Heart left ventricle (tissue), 16 donors: Measurements from ENCODE around the gene DNAH12. TPM values are rescaled to one million over a fixed set of nuclear protein-coding genes. Genes with fewer than 3 reads are reported as not detected.
"Not testable (repeated sequence)": the region's sequence is repeated elsewhere in the genome, so short reads cannot be mapped to it uniquely, and the experiment has no call there.

Experiments used
- ATAC-seq, 4 donors: fragments of 200-7000 bp; cut with Tn5 transposase; one replicate each; pipeline ENCODE4 v1.9.1; 2020 to 2022; ENCODE audit warnings: moderate library complexity in 4 of 4, mild to moderate bottlenecking in 3 of 4, moderate number of reproducible peaks in 1 of 4
- DNase-seq, 5 donors: peaks; one replicate each; pipeline ENCODE4 v3.0.0-alpha.2; 2020
- H3K27ac ChIP-seq, 12 donors: fragments of 200-600 bp; sonication (generic) in 4 of 12; one replicate each; pipeline versions ENCODE4 v1.5.0 to v1.8.0; 2016 to 2022; ENCODE audit warnings: mild to moderate bottlenecking in 2 of 12
- H3K27me3 ChIP-seq, 9 donors: fragments of 200-600 bp; sonication (generic) in 2 of 9; one replicate each; pipeline versions ENCODE4 v1.5.1 to v1.8.0; 2016 to 2022; ENCODE audit warnings: mild to moderate bottlenecking in 3 of 9
- H3K36me3 ChIP-seq, 9 donors: fragments of 200-600 bp; sonication (generic) in 2 of 9; one replicate each; pipeline versions ENCODE4 v1.5.0 to v1.8.0; 2018 to 2022; ENCODE audit warnings: mild to moderate bottlenecking in 2 of 9
- H3K4me1 ChIP-seq, 12 donors: fragments of 200-600 bp; sonication (generic) in 4 of 12; one replicate each; pipeline versions ENCODE4 v1.5.0 to v1.8.0; 2016 to 2022; ENCODE audit warnings: mild to moderate bottlenecking in 3 of 12
- H3K4me3 ChIP-seq, 12 donors: fragments of 200-600 bp; sonication (generic) in 4 of 12; one replicate each; pipeline versions ENCODE4 v1.5.0 to v1.8.0; 2017 to 2022; ENCODE audit warnings: mild to moderate bottlenecking in 9 of 12, moderate library complexity in 4 of 12
- H3K9me3 ChIP-seq, 12 donors: fragments of 200-600 bp; sonication (generic) in 4 of 12; one replicate each; pipeline versions ENCODE4 v1.5.0 to v1.8.0; 2016 to 2022; ENCODE audit warnings: mild to moderate bottlenecking in 1 of 12
- POLR2A ChIP-seq, 2 donors: fragments of 450-650 bp; IDR thresholded peaks; one replicate each; pipeline ENCODE4 v1.6.1; 2017; ENCODE audit warnings: antibody characterized with exemption in 2 of 2, mild to moderate bottlenecking in 2 of 2, moderate library complexity in 2 of 2
- WGBS, 4 donors: extraction: QIAGEN DNeasy Blood & Tissue Kit in 2 of 4; methylation state at CpG; one replicate each; pipeline versions ENCODE4 v1.1.5 to v1.1.7; 2013 to 2018; 5-methylcytosine and 5-hydroxymethylcytosine counted together
- intact Hi-C, 10 donors: fragments of 100-400 bp; cut with DNase I; formaldehyde crosslinking; loops; one replicate each; pipeline versions ENCODE4 v1.11.1 to v1.14.2; 2022
- polyA plus RNA-seq, 2 donors: library from polyadenylated mRNA; stranded (reverse); fragments of 200-250 nt; gene quantifications; one replicate each; pipeline ENCODE4 v1.2.3, GENCODE V29; 2013
- total RNA-seq, 9 donors: library from RNA; depleted of rRNA in 2 of 9; stranded (reverse); fragments of >200 nt in 2 of 9; fragmentation: NEBNext Ultra II Directional in 3 of 9; extraction: Animal tissue kit (Norgen Biotek cat#: 25700) in 3 of 9; gene quantifications; one replicate each; pipeline versions ENCODE4 v1.1.0 to v1.2.4, GENCODE V29; 2016 to 2023
- TF ChIP-seq, protein P1 (sequence below), 12 donors: fragments of 200-600 bp; sonication (generic) in 4 of 12; IDR thresholded peaks; one replicate each; pipeline versions ENCODE4 v1.5.0 to v1.8.0; 2018 to 2022; ENCODE audit warnings: antibody characterized with exemption in 12 of 12, mild to moderate bottlenecking in 5 of 12
- donor health status: ischemic (EF 13 %, LVEDD 7.1; RV severe dilation, severe dysfunction).
- donor health status: healthy with polysubstance abuse.
- donor health status: DM: no; HTN: yes; CAD: no.
- donor health status: DM: no; HTN: no; CAD: no.
- donor health status: ischemic (EF 25% LVEDD 6.9; RV normal size, moderate dysfunction).
- donor health status: ischemic (EF 25% LVEDD 5.7; RV mildly dilated, moderate dysfunction).
- donor health status: healthy.
- donor health status: DM: yes; HTN: yes; CAD: no.
- donor health status: ischemic (EF 35%, LVEDD 5.7; RV mildly dilated, moderate dysfunction).
- donor health status: nonischemic (EF 11% LVEDD 7.7; RV severe dilation, severe dysfunction).
- donor health status: DM: yes; HTN: yes; CAD: no.
- donor health status: PGD.
- donor health status: ischemic (EF 29% LVEDD 5.4; RV normal size, mild dysfunction).
- donor health status: nonischemic (EF 23%, LVEDD 6.1; RV moderate dilation, normal function).

The DNAH12 gene
- total and polyA plus RNA-seq, 11 donors = 0.04 to 0.42 (median 0.26) TPM; not detected in 7

DNA sequence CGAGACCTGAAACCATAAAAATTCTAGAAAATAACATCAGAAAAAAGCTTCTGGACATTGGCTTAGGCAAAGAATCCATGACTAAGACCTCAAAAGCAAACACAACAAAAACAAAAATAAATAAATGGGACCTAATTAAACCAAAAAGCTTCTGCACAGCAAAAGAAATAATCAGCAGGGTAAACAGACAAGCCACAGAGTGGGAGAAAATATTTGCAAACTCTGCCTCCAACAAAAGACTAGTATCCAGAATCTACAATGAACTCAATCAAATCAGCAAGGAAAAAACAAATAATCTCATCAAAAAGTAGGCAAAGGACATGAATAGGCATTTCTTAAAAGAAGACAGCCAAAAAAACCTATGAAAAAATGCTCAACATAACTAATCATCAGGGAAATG, 59.6 kb downstream of the DNAH12 start:
- intact Hi-C loops = no loop called here
- TF ChIP-seq, protein P1, sequence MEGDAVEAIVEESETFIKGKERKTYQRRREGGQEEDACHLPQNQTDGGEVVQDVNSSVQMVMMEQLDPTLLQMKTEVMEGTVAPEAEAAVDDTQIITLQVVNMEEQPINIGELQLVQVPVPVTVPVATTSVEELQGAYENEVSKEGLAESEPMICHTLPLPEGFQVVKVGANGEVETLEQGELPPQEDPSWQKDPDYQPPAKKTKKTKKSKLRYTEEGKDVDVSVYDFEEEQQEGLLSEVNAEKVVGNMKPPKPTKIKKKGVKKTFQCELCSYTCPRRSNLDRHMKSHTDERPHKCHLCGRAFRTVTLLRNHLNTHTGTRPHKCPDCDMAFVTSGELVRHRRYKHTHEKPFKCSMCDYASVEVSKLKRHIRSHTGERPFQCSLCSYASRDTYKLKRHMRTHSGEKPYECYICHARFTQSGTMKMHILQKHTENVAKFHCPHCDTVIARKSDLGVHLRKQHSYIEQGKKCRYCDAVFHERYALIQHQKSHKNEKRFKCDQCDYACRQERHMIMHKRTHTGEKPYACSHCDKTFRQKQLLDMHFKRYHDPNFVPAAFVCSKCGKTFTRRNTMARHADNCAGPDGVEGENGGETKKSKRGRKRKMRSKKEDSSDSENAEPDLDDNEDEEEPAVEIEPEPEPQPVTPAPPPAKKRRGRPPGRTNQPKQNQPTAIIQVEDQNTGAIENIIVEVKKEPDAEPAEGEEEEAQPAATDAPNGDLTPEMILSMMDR (IDR thresholded peaks at IDR 0.05) = no peak
- TF ChIP-seq POLR2A (IDR thresholded peaks at IDR 0.05) = no peak

DNA sequence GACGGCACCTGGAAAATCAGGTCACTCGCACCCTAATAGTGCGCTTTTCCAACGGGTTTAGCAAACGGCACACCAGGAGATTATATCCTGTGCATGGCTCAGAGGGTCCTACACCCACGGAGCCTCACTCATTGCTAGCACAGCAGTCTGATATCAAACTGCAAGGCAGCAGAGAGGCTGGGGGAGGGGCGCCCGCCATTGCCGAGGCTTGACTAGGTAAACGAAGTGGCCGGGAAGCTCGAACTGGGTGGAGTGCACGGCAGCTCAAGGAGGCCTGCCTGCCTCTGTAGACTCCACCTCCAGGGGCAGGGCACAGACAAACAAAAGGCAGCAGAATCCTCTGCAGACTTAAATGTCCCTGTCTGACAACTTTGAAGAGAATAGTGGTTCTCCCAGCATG, 67.0 kb downstream of the DNAH12 start:
- DNase-seq, H3K27me3 ChIP-seq, H3K36me3 ChIP-seq, ATAC-seq, H3K4me3 ChIP-seq, H3K4me1 ChIP-seq, H3K27ac ChIP-seq, intact Hi-C loops: not testable (repeated sequence)
- 91 to 98% (median 95%) methylated on average over 8 to 13 of the region's 13 CpGs for WGBS, 4 donors
- H3K9me3 ChIP-seq = peaks cover 0 to 11% (median 0%) of the 10 kb centered on the region in 12 donors

More for the DNA sequence above, 59.6 kb downstream of the DNAH12 start:
- WGBS, 4 donors = 81 to 91% (median 88%) methylated on average over 1 of the region's 1 CpG
- no peak for ATAC-seq
- no peak for DNase-seq
- H3K27ac ChIP-seq = no peak overlapping the region
- no peaks in the 10 kb centered on the region for H3K4me1 ChIP-seq
- peaks cover 0 to under 1% (median 0%) of the 10 kb centered on the region in 12 donors for H3K9me3 ChIP-seq
- no peaks in the 10 kb centered on the region for H3K36me3 ChIP-seq
- no peak overlapping the region for H3K4me3 ChIP-seq
- no peaks in the 10 kb centered on the region for H3K27me3 ChIP-seq

- Histone ChIP-seq H3K36me3 (no peaks in the 10 kb centered on the region), H3K4me3 (no peak overlapping the region), H3K27ac (no peak overlapping the region), H3K27me3 (no peaks in the 10 kb centered on the region), H3K4me1 (no peaks in the 10 kb centered on the region), H3K9me3 (no peaks in the 10 kb centered on the region)
- ATAC-seq (no peak), DNase-seq (no peak)
- 76 to 86% (median 79%) methylated on average over 4 of the region's 4 CpGs for WGBS, 4 donors
- TF ChIP-seq, protein P1 (IDR thresholded peaks at IDR 0.05) = no peak
- TF ChIP-seq POLR2A (IDR thresholded peaks at IDR 0.05) = no peak
- intact Hi-C loops = no loop called here
Measured at GRCh38 chr3:57464801-57465200, 79.3 kb downstream of the DNAH12 start.

DNA sequence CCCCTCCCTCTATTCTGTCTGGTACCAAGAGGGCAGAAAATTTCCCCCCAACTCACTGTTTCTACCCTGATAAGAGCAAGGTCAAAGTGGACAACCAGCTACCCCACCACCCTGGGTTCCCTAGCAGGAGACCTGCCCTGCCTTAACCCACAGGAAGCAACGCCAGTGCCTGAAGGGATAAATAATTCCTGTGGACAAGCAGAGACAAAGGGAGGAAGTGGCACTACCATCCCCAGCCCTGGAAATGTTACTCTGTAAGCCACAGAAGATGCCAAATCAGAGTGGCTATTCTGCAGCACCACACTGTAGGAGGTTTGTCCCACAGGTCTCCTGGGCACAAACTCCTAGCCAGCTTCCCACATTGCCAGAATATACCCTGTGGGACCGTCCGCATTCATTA, 80.1 kb downstream of the DNAH12 start:
- Histone ChIP-seq H3K36me3 (no peaks in the 10 kb centered on the region), H3K9me3 (no peaks in the 10 kb centered on the region), H3K27me3 (no peaks in the 10 kb centered on the region), H3K4me3 (no peak overlapping the region), H3K4me1 (no peaks in the 10 kb centered on the region), H3K27ac (no peak overlapping the region)
- DNase-seq (no peak), ATAC-seq (no peak)
- TF ChIP-seq, protein P1 (IDR thresholded peaks at IDR 0.05) = no peak
- no peak for TF ChIP-seq POLR2A (IDR thresholded peaks at IDR 0.05)
- WGBS, 4 donors = 74 to 82% (median 79%) methylated on average over 3 of the region's 3 CpGs
- intact Hi-C loops = no loop called here

DNA sequence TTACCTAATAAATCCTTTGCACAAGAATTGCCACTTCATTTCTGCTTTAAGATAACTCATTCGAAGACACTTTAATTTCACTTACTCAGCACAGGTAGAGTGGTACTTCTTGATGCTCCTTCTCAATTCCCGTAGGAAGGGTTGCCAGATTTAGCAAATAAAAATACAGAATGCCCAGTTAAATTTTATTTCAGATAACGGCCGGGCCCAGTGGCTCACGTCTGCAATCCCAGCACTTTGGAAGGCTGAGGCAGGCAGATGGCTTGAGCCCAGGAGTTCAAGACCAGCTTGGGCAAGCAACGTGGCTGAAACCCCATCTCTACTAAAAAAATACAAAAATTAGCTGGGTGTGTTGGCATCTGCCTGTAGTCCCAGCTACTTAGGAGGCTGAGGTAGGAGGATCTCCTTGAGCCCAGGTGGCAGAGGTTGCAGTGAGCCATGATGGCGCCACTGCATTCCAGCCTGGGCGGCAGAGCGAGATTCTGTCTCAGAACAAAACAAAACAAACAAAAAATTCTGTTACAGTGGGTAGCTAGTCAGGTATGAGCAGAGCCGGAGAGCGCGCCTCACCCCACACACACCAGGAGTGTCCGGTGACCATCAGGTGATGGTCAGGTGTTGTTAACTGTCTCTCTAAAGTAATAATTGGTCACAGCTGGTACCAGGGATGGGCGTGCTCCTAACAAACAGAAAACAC, 92.8 kb downstream of the DNAH12 start:
- Histone ChIP-seq H3K9me3 (no peaks in the 10 kb centered on the region), H3K27ac (no peak overlapping the region), H3K36me3 (no peaks in the 10 kb centered on the region), H3K27me3 (no peaks in the 10 kb centered on the region), H3K4me3 (no peak overlapping the region), H3K4me1 (peaks cover 0 to 8% (median 0%) of the 10 kb centered on the region in 12 donors)
- ATAC-seq (no peak), DNase-seq (no peak)
- no peak for TF ChIP-seq POLR2A (IDR thresholded peaks at IDR 0.05)
- TF ChIP-seq, protein P1 (IDR thresholded peaks at IDR 0.05) = no peak
- WGBS, 4 donors = 75 to 83% (median 79%) methylated on average over 14 of the region's 14 CpGs
- intact Hi-C loops = no loop called here

DNA sequence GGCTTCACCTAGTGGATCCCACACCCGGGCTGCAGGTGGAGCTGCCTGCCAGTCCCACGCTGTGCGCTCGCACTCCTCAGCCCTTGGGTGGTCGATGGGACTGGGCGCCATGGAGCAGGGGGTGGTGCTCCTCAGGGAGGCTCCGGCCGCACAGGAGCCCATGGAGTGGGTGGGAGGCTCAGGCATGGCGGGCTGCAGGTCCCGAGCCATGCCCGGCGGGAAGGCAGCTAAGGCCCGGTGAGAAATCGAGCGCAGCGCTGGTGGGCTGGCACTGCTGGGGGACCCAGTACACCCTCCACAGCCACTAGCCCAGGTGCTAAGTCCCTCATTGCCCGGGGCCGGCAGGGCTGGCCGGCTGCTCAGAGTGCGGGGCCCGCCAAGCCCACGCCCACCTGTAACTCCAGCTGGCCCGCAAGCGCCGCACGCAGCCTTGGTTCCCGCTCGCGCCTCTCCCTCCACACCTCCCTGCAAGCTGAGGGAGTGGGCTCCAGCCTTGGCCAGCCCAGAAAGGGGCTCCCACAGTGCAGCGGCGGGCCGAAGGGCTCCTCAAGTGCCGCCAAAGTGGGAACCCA, 94.8 kb downstream of the DNAH12 start:
- H3K27ac ChIP-seq, H3K4me3 ChIP-seq, H3K36me3 ChIP-seq, H3K27me3 ChIP-seq, H3K9me3 ChIP-seq, ATAC-seq, intact Hi-C loops, DNase-seq: not testable (repeated sequence)
- WGBS, 4 donors = 90 to 98% (median 93%) methylated on average over 17 to 32 of the region's 33 CpGs
- H3K4me1 ChIP-seq = peaks cover 0 to 13% (median 0%) of the 10 kb centered on the region in 12 donors

DNA sequence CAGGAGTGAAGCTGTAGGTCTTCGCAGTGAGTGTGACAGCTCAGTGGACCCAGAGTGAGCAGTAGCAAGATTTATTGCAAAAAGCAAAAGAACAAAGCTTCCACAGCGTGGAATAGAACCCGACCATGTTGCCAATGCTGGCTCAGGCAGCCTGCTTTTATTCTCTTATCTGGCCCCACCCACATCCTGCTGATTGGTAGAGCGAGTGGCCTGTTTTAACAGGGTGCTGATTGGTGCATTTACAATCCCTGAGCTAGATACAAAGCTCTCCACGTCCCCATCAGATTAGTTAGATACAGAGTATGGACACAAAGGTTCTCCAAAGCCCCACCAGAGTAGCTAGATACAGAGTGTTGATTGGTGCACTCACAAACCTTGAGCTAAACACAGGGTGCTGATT, 95.7 kb downstream of the DNAH12 start:
- ATAC-seq, H3K4me3 ChIP-seq, H3K36me3 ChIP-seq, DNase-seq, intact Hi-C loops, H3K27me3 ChIP-seq, H3K9me3 ChIP-seq, H3K27ac ChIP-seq: not testable (repeated sequence)
- peaks cover 0 to 13% (median 0%) of the 10 kb centered on the region in 12 donors for H3K4me1 ChIP-seq
- WGBS, 4 donors = 63 to 79% (median 77%) methylated on average over 5 of the region's 5 CpGs
